Measurements from ENCODE around the gene P2RX6.

Gene P2RX6

DNA sequence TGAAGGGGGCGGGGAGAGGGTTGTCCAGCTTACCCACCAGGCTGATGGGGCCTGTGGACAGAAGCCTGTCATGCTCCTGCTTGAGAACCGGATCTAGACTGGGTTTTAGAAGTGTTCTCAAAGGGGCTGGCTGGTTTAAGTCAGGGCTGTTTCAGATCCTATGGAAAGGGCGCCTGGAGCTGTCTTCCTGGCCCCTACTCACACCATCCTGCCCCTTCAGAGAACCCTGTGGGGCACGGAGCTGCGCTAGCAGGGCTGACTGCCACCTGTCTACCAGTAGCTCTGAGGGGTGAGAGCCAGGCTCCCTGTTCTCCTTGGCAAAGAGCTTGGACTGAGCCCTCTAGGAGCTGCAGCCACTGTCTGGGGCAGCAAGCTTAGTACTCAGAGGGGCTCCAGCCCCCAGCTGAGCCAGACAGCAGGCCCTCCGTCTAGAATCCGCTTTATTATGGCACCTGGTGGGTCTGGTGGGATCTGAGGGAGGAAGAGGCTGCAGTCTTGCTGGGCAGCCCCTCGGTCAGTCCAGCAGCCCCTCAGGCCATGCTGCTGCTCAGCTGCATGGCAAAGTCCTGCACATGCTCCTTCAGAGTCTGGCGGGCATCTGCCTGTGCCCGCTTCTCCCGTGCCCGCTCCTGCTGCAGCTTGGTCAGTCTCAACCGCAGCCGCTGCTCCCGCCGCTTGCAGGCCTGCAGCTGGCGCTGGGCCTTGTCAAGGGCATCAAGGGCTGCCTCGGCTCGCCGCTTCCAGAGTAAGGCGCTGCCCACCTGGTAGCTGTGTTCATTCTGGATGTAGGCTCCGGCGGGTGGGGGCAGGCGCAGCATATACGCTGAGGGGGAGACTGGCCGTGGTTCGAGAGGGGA, 15.4 kb upstream of the P2RX6 start:
- TF ChIP-seq CTCF (IDR thresholded peaks at IDR 0.05; ENCODE audit: borderline replicate concordance, extremely low read depth, low read length, poor library complexity, severe bottlenecking) (no peak), EZH2 (IDR thresholded peaks at IDR 0.05; ENCODE audit: borderline replicate concordance, low read depth, low read length, severe bottlenecking) (no peak)
- Histone ChIP-seq H3K9me3 (ENCODE audit: insufficient read depth, low read length, severe bottlenecking) (no peaks in the 10 kb centered on the region), H3K4me2 (ENCODE audit: insufficient read depth, low read length) (peak overlapping the region; percentile 100), H3K36me3 (ENCODE audit: insufficient read depth, low read length) (peaks cover 66% of the 10 kb centered on the region), H4K20me1 (ENCODE audit: insufficient read depth, low read length) (peaks cover 26% of the 10 kb centered on the region), H3K27ac (ENCODE audit: low read length) (no peak overlapping the region; the same call in 1 of the 2 replicates), H3K79me2 (ENCODE audit: insufficient read depth, low read length) (peaks cover 40% of the 10 kb centered on the region), H2AFZ (ENCODE audit: low read depth, low read length) (no peak overlapping the region), H3K4me3 (ENCODE audit: low read depth in 1 of 2, low read length in 2 of 2) (peak overlapping the region in 1 of 2 experiments; percentile 84; a peak in 3 of 4 replicates), H3K4me1 (ENCODE audit: insufficient read depth, low read length) (peaks cover 36% of the 10 kb centered on the region), H3K27me3 (ENCODE audit: insufficient read depth, low read length, poor library complexity) (no peaks in the 10 kb centered on the region), H3K9ac (ENCODE audit: low read depth, low read length) (peak overlapping the region; percentile 93)
- DNase-seq (no peak), ATAC-seq (ENCODE audit: insufficient read depth, low read depth) (no peak)

DNA sequence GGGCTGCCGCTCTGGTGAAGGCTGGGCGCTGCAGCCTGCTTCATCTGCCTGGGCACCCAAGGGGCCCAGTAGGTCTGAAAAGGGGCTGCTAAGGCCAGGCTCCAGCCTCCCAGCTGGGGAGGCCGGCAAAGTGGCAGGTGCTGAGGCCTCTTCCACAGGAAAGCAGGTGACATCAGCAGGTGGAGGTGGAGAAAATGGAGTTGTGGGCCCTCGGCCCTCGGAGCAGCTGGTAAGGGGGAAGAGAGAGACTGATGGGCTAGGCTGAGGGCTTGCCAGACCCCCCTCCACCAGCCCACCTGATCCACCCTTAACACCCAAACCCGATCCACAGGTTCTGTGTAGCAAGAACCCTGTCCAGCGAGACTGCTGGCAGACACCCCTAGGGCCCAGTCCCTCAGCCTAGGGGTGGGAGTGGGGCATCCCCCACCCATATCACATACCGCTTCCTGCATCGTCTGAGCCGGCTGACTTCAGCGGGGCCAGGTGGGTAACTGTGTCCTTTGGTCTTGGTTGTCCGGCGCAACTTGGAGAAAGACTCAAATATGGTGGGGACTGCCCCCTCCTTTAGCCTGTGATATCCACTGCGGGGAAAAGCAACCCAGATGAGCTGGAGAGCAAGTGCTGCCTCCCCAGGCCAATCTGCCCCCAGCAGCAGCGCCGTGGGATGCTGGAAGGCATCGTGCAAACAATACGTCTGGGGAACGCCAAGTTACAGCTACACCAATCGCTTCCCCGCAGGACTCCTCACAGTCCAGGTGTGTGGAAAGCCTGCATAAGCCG, 14.6 kb upstream of the P2RX6 start:
- ATAC-seq (ENCODE audit: insufficient read depth, low read depth): no peak
- Histone ChIP-seq H4K20me1 (ENCODE audit: insufficient read depth, low read length) (peaks cover 26% of the 10 kb centered on the region), H3K36me3 (ENCODE audit: insufficient read depth, low read length) (peaks cover 59% of the 10 kb centered on the region)

GRCh38 chr22:21000987-21001600, 13.9 kb upstream of the P2RX6 start:
- no peak for TF ChIP-seq EZH2 (IDR thresholded peaks at IDR 0.05; ENCODE audit: borderline replicate concordance, low read depth, low read length, severe bottlenecking)
- no peak for TF ChIP-seq CTCF (IDR thresholded peaks at IDR 0.05; ENCODE audit: borderline replicate concordance, extremely low read depth, low read length, poor library complexity, severe bottlenecking)

More for the DNA sequence above, 14.6 kb upstream of the P2RX6 start:
- Histone ChIP-seq H3K4me3 (ENCODE audit: low read depth in 1 of 2, low read length in 2 of 2) (peak overlapping the region; percentile 84 to 99; a peak in 3 of 4 replicates), H3K4me2 (ENCODE audit: insufficient read depth, low read length) (peak overlapping the region; percentile 100), H3K79me2 (ENCODE audit: insufficient read depth, low read length) (peaks cover 40% of the 10 kb centered on the region), H3K27ac (ENCODE audit: low read length) (peak overlapping the region; percentile 95), H3K9me3 (ENCODE audit: insufficient read depth, low read length, severe bottlenecking) (no peaks in the 10 kb centered on the region), H3K9ac (ENCODE audit: low read depth, low read length) (peak overlapping the region; percentile 93), H3K4me1 (ENCODE audit: insufficient read depth, low read length) (peaks cover 36% of the 10 kb centered on the region), H2AFZ (ENCODE audit: low read depth, low read length) (no peak overlapping the region), H3K27me3 (ENCODE audit: insufficient read depth, low read length, poor library complexity) (no peaks in the 10 kb centered on the region)
- peak; percentile 23 for TF ChIP-seq CTCF (IDR thresholded peaks at IDR 0.05; ENCODE audit: borderline replicate concordance, extremely low read depth, low read length, poor library complexity, severe bottlenecking)
- TF ChIP-seq EZH2 (IDR thresholded peaks at IDR 0.05; ENCODE audit: borderline replicate concordance, low read depth, low read length, severe bottlenecking): no peak
- peak; percentile 27 for DNase-seq

More at GRCh38 chr22:21000987-21001600, 13.9 kb upstream of the P2RX6 start:
- Histone ChIP-seq H3K79me2 (ENCODE audit: insufficient read depth, low read length) (peaks cover 40% of the 10 kb centered on the region), H3K4me1 (ENCODE audit: insufficient read depth, low read length) (peaks cover 36% of the 10 kb centered on the region), H4K20me1 (ENCODE audit: insufficient read depth, low read length) (peaks cover 26% of the 10 kb centered on the region), H3K4me3 (ENCODE audit: low read depth in 1 of 2, low read length in 2 of 2) (peak overlapping the region; percentile 84 to 99), H3K9ac (ENCODE audit: low read depth, low read length) (peak overlapping the region; percentile 93), H3K4me2 (ENCODE audit: insufficient read depth, low read length) (peak overlapping the region; percentile 100), H2AFZ (ENCODE audit: low read depth, low read length) (peak overlapping the region; percentile 89), H3K9me3 (ENCODE audit: insufficient read depth, low read length, severe bottlenecking) (no peaks in the 10 kb centered on the region), H3K27ac (ENCODE audit: low read length) (peak overlapping the region; percentile 95), H3K27me3 (ENCODE audit: insufficient read depth, low read length, poor library complexity) (no peaks in the 10 kb centered on the region), H3K36me3 (ENCODE audit: insufficient read depth, low read length) (peaks cover 52% of the 10 kb centered on the region)
- ATAC-seq (ENCODE audit: insufficient read depth, low read depth): no peak; the same call in 2 of the 3 replicates
- DNase-seq: peak; percentile 36

Measured in DND-41 (cell line).